Measurements from ENCODE around the gene DGKA.

The DGKA gene

DNA sequence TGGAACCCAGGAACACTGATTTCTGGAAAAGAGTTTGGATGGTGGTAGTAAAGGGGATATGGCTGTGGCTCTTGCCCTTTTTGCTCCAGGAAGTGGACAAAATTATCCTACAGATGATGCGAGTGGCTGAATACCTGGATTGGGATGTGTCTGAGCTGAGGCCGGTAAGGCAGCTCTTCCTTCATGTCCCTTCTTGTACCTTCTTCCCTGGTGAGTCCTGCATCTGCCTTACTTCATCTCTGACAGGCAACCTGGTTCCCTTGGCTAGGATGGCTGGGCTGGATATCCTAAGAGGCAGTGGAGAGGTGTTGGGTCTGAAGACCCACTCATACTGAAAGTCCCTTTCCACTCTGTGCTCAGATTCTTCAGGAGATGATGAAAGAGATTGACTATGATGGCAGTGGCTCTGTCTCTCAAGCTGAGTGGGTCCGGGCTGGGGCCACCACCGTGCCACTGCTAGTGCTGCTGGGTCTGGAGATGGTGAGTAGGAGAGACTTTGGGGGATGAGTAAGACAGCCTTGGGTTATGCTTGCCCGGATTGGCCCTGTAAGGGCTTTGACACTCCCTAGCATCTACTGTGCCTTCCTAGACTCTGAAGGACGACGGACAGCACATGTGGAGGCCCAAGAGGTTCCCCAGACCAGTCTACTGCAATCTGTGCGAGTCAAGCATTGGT lies 8.0 kb downstream of the DGKA start:
- WGBS, 2 donors (ENCODE audit: extremely low coverage in 2 of 2, insufficient read length in 2 of 2, insufficient replicate concordance in 1 of 2) = no CpG with 5 or more reads among the region's 8 CpGs
- no peak overlapping the region for H3K23ac ChIP-seq (ENCODE audit: low read depth, low read length, poor library complexity)

GRCh38 chr12:55940065-55940732 lies 9.2 kb downstream of the DGKA start:
- Histone ChIP-seq H3K9me3 (replicated peaks in 1 of 2; ENCODE audit: control insufficient read depth in 2 of 2, insufficient read depth in 1 of 2, low read depth in 1 of 2, low read length in 2 of 2) (no peaks in the 10 kb centered on the region), H2BK120ac (ENCODE audit: low read depth, low read length) (no peak overlapping the region), H3K4me2 (ENCODE audit: insufficient read depth, low read length, poor library complexity, severe bottlenecking) (no peak overlapping the region), H3K23ac (ENCODE audit: low read depth, low read length, poor library complexity) (no peak overlapping the region), H4K8ac (ENCODE audit: low read depth, low read length) (no peak overlapping the region), H3K27ac (replicated peaks; ENCODE audit: low read length) (no peak overlapping the region), H2BK12ac (ENCODE audit: low read length) (no peak overlapping the region), H3K4me3 (ENCODE audit: low read length in 2 of 2) (no peak overlapping the region), H3K4ac (ENCODE audit: low read length) (no peak overlapping the region), H2BK5ac (ENCODE audit: low read length) (no peak overlapping the region), H3K36me3 (replicated peaks in 1 of 2; ENCODE audit: control insufficient read depth in 2 of 2, insufficient read depth in 2 of 2, low read length in 2 of 2) (no peaks in the 10 kb centered on the region), H3K4me1 (ENCODE audit: control insufficient read depth in 2 of 2, insufficient read depth in 1 of 2, low read depth in 1 of 2, low read length in 2 of 2) (peaks cover 5% of the 10 kb centered on the region in 2 donors), H2AFZ (ENCODE audit: low read length) (peak overlapping the region; percentile 84), H3K18ac (ENCODE audit: low read length) (peak overlapping the region; percentile 37), H3K9ac (ENCODE audit: low read depth, low read length, poor library complexity) (peak overlapping the region; percentile 68), H3K79me1 (ENCODE audit: low read depth, low read length) (no peaks in the 10 kb centered on the region), H4K91ac (ENCODE audit: low read depth, low read length, poor library complexity) (no peak overlapping the region), H2BK15ac (ENCODE audit: low read length) (no peak overlapping the region), H2AK5ac (ENCODE audit: low read depth, low read length) (no peak overlapping the region), H3K27me3 (ENCODE audit: control insufficient read depth in 3 of 3, insufficient read depth in 3 of 3, low read depth in 1 of 3, low read length in 3 of 3) (peaks cover 0 to 12% (median 0%) of the 10 kb centered on the region in 3 experiments), H3K14ac (ENCODE audit: low read length) (no peak overlapping the region)
- no CpG with 5 or more reads among the region's 18 CpGs for WGBS, 2 donors (ENCODE audit: extremely low coverage in 2 of 2, insufficient read length in 2 of 2, insufficient replicate concordance in 1 of 2)
- DNase-seq (ENCODE audit: low spot score) = peak; percentile 84

More for the DNA sequence above, 8.0 kb downstream of the DGKA start:
- H2AFZ ChIP-seq (ENCODE audit: low read length) = no peak overlapping the region
- H3K9ac ChIP-seq (ENCODE audit: low read depth, low read length, poor library complexity) = no peak overlapping the region
- no peak overlapping the region for H4K8ac ChIP-seq (ENCODE audit: low read depth, low read length)
- no peak overlapping the region for H2BK120ac ChIP-seq (ENCODE audit: low read depth, low read length)
- no peak overlapping the region for H3K4me2 ChIP-seq (ENCODE audit: insufficient read depth, low read length, poor library complexity, severe bottlenecking)
- H3K4me1 ChIP-seq (ENCODE audit: control insufficient read depth in 2 of 2, insufficient read depth in 1 of 2, low read depth in 1 of 2, low read length in 2 of 2) = peaks cover 5% of the 10 kb centered on the region in 2 donors
- no peaks in the 10 kb centered on the region for H3K36me3 ChIP-seq (replicated peaks in 1 of 2; ENCODE audit: control insufficient read depth in 2 of 2, insufficient read depth in 2 of 2, low read length in 2 of 2)
- no peak overlapping the region for H2BK5ac ChIP-seq (ENCODE audit: low read length)
- DNase-seq (ENCODE audit: low spot score) = no peak
- H3K9me3 ChIP-seq (replicated peaks in 1 of 2; ENCODE audit: control insufficient read depth in 2 of 2, insufficient read depth in 1 of 2, low read depth in 1 of 2, low read length in 2 of 2) = no peaks in the 10 kb centered on the region
- no peak overlapping the region for H3K18ac ChIP-seq (ENCODE audit: low read length)
- peak overlapping the region; percentile 26 for H2AK5ac ChIP-seq (ENCODE audit: low read depth, low read length)
- H3K14ac ChIP-seq (ENCODE audit: low read length) = no peak overlapping the region
- no peak overlapping the region for H3K27ac ChIP-seq (replicated peaks; ENCODE audit: low read length)
- H2BK15ac ChIP-seq (ENCODE audit: low read length) = no peak overlapping the region
- no peak overlapping the region for H3K4ac ChIP-seq (ENCODE audit: low read length)
- peak overlapping the region; percentile 14 for H4K91ac ChIP-seq (ENCODE audit: low read depth, low read length, poor library complexity)
- no peaks in the 10 kb centered on the region for H3K79me1 ChIP-seq (ENCODE audit: low read depth, low read length)
- H2BK12ac ChIP-seq (ENCODE audit: low read length) = no peak overlapping the region
- no peak overlapping the region for H3K4me3 ChIP-seq (ENCODE audit: low read length in 2 of 2)
- peaks cover 0 to 24% (median 2%) of the 10 kb centered on the region in 3 experiments for H3K27me3 ChIP-seq (ENCODE audit: control insufficient read depth in 3 of 3, insufficient read depth in 3 of 3, low read depth in 1 of 3, low read length in 3 of 3)

DNA sequence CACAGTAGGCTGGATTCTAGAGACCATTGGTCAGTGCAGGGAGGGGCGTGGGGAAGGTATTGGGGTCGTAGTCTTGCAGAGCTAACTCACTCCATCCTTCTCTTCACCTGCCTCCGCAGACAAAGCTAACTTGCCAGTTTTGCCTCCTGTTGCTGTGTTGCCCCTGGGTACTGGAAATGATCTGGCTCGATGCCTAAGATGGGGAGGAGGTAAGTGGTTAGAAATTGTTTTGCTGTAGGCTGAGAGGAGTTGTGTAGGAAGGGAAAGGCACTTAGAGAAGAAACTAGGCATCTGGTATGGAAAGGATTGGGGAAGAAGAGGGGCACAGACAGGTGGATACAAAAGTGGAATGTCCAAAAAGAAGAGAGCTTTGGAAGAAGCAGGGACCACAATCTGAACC lies 11.1 kb downstream of the DGKA start:
- H3K36me3 ChIP-seq (replicated peaks in 1 of 2; ENCODE audit: control insufficient read depth in 2 of 2, insufficient read depth in 2 of 2, low read length in 2 of 2) = no peaks in the 10 kb centered on the region
- H3K4me2 ChIP-seq (ENCODE audit: insufficient read depth, low read length, poor library complexity, severe bottlenecking) = no peak overlapping the region

DNA sequence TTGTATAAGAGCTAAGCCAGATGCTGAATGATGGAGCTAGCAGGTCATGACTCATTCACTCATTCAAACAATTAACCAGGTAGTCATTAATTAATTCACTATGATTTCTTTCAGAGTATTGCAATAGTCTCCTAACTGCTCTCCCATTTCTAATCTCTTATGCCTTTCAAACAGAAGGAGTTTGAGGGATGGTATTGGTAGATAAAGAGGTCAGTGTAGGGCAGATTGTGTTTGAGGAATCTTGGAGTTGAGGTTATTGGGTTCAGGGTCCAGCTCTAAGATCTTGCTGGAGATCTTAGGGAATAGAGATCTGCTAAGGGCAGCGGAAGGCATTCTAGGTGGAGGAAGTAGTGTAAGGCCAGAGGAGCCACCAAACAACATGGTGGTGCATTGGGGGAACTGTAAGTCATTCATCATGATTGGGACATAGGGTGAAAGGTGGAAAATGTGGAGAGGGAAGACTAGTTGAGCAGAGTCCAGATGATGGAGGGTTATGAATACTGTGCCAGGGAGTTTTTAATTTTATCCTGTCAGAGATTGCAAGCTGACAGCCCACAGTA lies 11.7 kb downstream of the DGKA start:
- no peak overlapping the region for H3K4me2 ChIP-seq (ENCODE audit: insufficient read depth, low read length, poor library complexity, severe bottlenecking)
- WGBS, 2 donors (ENCODE audit: extremely low coverage in 2 of 2, insufficient read length in 2 of 2, insufficient replicate concordance in 1 of 2) = no CpG with 5 or more reads among the region's 1 CpG

More for the DNA sequence above, 11.1 kb downstream of the DGKA start:
- Histone ChIP-seq H3K9ac (ENCODE audit: low read depth, low read length, poor library complexity) (no peak overlapping the region), H3K9me3 (replicated peaks in 1 of 2; ENCODE audit: control insufficient read depth in 2 of 2, insufficient read depth in 1 of 2, low read depth in 1 of 2, low read length in 2 of 2) (no peaks in the 10 kb centered on the region), H2BK12ac (ENCODE audit: low read length) (no peak overlapping the region), H4K91ac (ENCODE audit: low read depth, low read length, poor library complexity) (no peak overlapping the region), H2AFZ (ENCODE audit: low read length) (no peak overlapping the region), H4K8ac (ENCODE audit: low read depth, low read length) (no peak overlapping the region), H3K18ac (ENCODE audit: low read length) (no peak overlapping the region), H2AK5ac (ENCODE audit: low read depth, low read length) (no peak overlapping the region), H3K4me1 (ENCODE audit: control insufficient read depth in 2 of 2, insufficient read depth in 1 of 2, low read depth in 1 of 2, low read length in 2 of 2) (peaks cover 5% of the 10 kb centered on the region in 2 donors), H2BK120ac (ENCODE audit: low read depth, low read length) (no peak overlapping the region), H3K27ac (replicated peaks; ENCODE audit: low read length) (no peak overlapping the region), H3K4ac (ENCODE audit: low read length) (no peak overlapping the region), H3K79me1 (ENCODE audit: low read depth, low read length) (no peaks in the 10 kb centered on the region), H2BK5ac (ENCODE audit: low read length) (no peak overlapping the region), H3K14ac (ENCODE audit: low read length) (no peak overlapping the region), H2BK15ac (ENCODE audit: low read length) (no peak overlapping the region), H3K27me3 (ENCODE audit: control insufficient read depth in 3 of 3, insufficient read depth in 3 of 3, low read depth in 1 of 3, low read length in 3 of 3) (no peaks in the 10 kb centered on the region), H3K4me3 (ENCODE audit: low read length in 2 of 2) (no peak overlapping the region), H3K23ac (ENCODE audit: low read depth, low read length, poor library complexity) (no peak overlapping the region)
- no CpG with 5 or more reads among the region's 4 CpGs for WGBS, 2 donors (ENCODE audit: extremely low coverage in 2 of 2, insufficient read length in 2 of 2, insufficient replicate concordance in 1 of 2)
- no peak for DNase-seq (ENCODE audit: low spot score)

More for the DNA sequence above, 11.7 kb downstream of the DGKA start:
- peaks cover 5% of the 10 kb centered on the region in 2 donors for H3K4me1 ChIP-seq (ENCODE audit: control insufficient read depth in 2 of 2, insufficient read depth in 1 of 2, low read depth in 1 of 2, low read length in 2 of 2)
- no peak overlapping the region for H3K18ac ChIP-seq (ENCODE audit: low read length)
- H3K36me3 ChIP-seq (replicated peaks in 1 of 2; ENCODE audit: control insufficient read depth in 2 of 2, insufficient read depth in 2 of 2, low read length in 2 of 2) = no peaks in the 10 kb centered on the region
- H2AFZ ChIP-seq (ENCODE audit: low read length) = no peak overlapping the region
- no peak overlapping the region for H2BK12ac ChIP-seq (ENCODE audit: low read length)
- H3K4ac ChIP-seq (ENCODE audit: low read length) = no peak overlapping the region
- H3K27me3 ChIP-seq (ENCODE audit: control insufficient read depth in 3 of 3, insufficient read depth in 3 of 3, low read depth in 1 of 3, low read length in 3 of 3) = no peaks in the 10 kb centered on the region
- H2BK15ac ChIP-seq (ENCODE audit: low read length) = no peak overlapping the region
- H3K9me3 ChIP-seq (replicated peaks in 1 of 2; ENCODE audit: control insufficient read depth in 2 of 2, insufficient read depth in 1 of 2, low read depth in 1 of 2, low read length in 2 of 2) = no peaks in the 10 kb centered on the region
- DNase-seq (ENCODE audit: low spot score) = no peak
- H4K8ac ChIP-seq (ENCODE audit: low read depth, low read length) = no peak overlapping the region
- H2AK5ac ChIP-seq (ENCODE audit: low read depth, low read length) = no peak overlapping the region
- no peak overlapping the region for H2BK5ac ChIP-seq (ENCODE audit: low read length)
- no peak overlapping the region for H4K91ac ChIP-seq (ENCODE audit: low read depth, low read length, poor library complexity)
- H3K9ac ChIP-seq (ENCODE audit: low read depth, low read length, poor library complexity) = no peak overlapping the region
- H3K79me1 ChIP-seq (ENCODE audit: low read depth, low read length) = no peaks in the 10 kb centered on the region
- no peak overlapping the region for H3K23ac ChIP-seq (ENCODE audit: low read depth, low read length, poor library complexity)
- no peak overlapping the region for H3K27ac ChIP-seq (replicated peaks; ENCODE audit: low read length)
- H3K4me3 ChIP-seq (ENCODE audit: low read length in 2 of 2) = no peak overlapping the region
- no peak overlapping the region for H2BK120ac ChIP-seq (ENCODE audit: low read depth, low read length)
- H3K14ac ChIP-seq (ENCODE audit: low read length) = no peak overlapping the region

Measured in neuronal stem cell (in vitro differentiated cells).